HG03457 (cell line): ENCODE measurements around the gene ARMC5.
"Not testable (repeated sequence)": the region's sequence is repeated elsewhere in the genome, so short reads cannot be mapped to it uniquely, and the experiment has no call there.

Source experiments
- ATAC-seq: cut with Tn5 transposase; IDR thresholded peaks from one replicate; pipeline ENCODE4 v1.9.1; 2021; ENCODE audit warnings: moderate number of reproducible peaks; ENCODE audit not compliant: unreplicated experiment

ARMC5 gene

DNA sequence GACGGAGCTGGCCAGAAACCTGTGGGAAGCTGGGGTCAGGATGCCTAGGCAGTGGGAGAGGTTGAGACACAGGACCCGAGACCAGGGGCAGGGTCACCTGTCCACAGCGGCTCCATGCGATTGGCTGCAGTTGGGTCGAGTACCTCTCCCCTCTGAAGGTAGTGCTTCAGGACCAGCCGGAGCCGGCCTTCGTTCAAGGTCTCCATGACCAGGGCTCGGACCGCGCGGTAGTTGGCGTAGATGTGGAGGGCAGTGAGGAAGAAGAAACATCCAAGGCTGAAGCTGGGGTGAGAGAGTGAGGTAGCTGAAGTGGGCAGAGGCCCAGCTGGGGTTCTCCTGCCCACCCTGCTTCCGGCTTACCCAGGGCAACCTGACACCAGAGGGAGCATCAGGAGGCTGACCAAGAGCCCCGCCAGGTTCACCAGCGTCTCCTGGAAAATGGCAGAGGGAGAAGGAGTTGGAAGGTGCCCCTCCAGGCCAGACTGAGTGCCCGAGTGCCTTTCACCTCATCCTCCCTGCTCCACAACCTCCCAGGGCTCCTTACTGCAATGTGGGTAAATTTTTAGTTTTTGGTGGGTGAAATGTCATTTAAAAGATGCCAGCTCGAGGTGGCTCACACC is 34.3 kb downstream of the ARMC5 start:
- ATAC-seq = no peak

DNA sequence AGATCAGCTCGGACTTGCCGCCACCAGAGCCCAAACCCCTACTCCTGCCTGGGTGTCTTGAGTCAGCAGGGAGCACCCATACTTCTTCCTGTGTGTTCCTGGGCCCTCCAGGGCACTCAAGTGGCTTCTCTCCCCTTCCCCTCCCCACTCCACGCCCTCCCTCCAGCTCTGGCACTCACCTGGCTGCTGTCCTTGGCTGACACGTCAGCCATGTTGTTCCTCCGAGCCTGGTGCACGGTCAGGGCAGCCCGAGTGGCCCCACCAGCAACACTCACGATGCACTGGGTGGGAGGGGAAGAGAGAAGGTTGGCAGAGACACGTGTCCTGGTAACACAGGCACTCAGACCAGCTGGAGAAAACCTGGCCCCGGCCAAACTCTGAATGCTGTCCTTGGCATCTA is 37.4 kb downstream of the ARMC5 start:
- ATAC-seq = no peak

DNA sequence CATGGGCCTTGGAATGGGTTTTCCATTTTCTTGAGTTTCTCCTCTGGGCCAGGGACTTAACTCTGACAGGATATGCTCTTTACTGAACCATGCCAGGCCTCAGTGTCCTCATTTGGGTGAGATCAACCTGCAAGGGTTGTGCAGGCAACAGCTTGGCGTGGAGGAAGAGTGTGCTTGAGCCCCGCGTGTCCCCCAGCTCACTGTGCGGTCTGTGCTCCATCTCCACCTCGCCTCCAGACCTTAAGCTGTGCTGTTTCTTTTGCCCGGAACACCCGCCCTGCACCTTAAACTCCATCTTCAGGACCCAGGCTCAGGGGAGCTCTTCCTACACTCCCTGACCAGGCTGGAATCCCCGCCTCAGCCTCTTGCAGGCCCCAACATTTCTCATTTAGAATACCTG is 39.2 kb downstream of the ARMC5 start:
- ATAC-seq = no peak

DNA sequence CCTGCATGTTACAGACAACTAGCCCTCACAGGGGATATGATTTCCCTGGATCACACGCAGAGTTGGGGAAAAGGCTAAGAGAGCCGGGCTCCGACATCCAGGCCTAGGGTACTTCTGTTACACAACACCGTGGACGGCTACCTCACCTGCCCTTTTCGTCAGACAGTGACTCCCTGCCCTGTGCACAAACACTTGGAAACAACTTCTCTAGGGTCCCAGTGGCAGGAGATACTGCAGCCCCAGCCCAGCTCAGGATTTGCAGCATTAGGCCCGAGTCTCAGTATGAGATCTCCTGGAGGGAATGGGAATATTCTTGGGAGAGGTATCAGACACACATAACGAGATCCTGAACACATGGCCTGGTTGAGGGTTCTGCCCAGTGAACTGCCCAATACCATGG is 40.6 kb downstream of the ARMC5 start:
- no peak for ATAC-seq

DNA sequence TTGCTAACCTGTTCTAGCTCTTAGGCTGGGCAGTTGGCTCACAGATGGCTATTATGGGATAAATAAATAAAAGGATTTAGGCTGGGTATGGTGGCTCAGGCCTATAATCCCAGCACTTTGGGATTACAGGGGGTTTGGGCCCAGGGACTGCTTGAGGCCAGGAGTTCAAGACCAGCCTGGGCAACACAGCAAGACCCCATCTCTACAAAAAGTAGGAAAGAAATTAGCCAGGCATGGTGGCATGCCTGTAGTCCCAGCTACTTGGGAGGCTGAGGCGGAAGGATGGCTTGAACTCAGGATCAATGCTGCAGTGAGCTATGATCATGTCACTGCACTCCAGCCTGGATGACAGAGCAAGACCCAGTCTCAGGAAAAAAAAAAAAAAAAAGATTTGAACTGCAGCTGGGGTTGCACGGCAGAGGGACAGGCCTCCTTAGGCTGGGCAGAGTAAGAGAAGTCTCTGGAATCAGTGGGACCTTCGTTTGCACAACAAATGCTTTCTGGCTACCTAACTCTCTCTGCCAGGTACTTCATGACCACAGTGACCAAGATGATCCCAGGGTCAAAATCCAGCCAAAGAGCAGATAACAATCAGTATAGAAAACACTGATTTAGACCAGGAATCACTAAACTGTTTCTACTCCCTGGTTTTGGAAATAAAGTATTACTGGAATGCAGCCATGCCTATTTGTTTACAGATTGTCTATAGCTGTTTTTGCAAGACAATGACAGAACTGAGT is 42.1 kb downstream of the ARMC5 start:
- ATAC-seq = no peak

DNA sequence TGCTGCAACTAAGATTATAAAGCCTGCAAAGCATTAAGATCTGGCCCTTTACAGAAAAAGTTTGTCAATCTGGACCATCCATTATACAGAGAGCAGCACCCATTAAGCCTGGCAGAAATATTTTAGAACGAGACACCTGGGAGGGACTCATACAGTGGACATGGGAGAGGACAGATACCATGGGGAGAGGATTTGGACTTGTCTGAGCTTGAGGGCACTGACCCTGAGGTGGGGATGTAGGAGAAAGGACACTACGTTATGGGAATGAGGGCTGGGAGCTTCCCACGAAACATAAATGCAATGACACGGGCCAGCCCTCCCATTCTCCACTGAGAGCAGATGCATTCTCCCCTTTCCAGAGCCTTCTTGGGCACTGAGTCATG is 42.7 kb downstream of the ARMC5 start:
- no peak for ATAC-seq

DNA sequence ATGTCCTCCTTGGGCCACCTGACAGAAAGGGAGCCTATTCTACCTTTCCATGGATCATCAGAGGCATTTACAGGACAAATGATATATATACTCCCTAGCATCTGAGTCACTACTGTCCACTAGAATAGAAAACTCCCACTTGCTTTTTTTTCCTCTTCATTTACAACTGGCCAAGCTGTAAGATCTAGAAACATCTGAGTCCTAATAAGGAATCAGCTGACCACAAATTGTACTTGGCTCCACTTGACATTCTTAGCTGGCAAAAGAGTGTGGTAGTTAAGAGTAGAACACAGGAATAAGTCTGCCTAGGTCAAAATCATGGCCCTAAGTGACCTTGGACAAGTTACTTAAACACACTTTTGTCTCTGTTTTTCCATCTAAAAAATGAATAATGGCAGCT is 43.7 kb downstream of the ARMC5 start:
- ATAC-seq = no peak

DNA sequence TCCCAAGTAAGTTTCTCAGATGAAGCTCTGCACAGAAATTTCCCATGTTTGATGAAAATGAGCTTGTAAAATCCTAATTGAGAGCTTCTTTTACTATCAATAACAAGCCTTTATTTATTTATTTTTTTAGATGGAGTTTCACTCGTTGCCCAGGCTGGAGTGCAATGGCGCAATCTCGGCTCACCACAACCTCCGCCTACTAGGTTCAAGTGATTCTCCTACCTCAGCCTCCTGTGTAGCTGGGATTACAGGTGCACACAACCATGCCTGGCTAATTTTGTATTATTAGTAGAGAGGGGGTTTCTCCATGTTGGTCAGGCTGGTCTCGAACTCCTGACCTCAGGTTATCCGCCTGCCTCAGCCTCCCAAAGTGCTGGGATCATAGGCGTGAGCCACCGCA is 44.3 kb downstream of the ARMC5 start:
- not testable (repeated sequence) for ATAC-seq

DNA sequence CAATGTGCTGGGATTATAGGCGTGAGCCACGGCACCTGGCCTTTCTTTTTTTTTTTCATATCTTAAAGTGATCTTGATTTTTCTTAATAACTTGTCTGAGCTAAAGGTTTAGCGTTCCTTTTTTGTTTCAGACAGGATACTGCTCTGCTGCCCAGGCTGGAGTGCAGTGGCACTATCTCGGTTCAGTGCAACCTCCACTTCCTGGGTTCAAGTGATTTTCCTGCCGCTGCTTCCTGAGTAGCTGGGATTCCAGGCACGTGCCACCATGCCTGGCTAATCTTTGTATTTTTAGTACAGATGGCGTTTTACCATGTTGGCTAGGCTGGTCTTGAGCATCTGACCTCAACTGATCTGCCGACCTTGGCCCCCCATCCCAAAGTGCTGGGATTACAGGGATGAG is 44.9 kb downstream of the ARMC5 start:
- ATAC-seq = no peak

DNA sequence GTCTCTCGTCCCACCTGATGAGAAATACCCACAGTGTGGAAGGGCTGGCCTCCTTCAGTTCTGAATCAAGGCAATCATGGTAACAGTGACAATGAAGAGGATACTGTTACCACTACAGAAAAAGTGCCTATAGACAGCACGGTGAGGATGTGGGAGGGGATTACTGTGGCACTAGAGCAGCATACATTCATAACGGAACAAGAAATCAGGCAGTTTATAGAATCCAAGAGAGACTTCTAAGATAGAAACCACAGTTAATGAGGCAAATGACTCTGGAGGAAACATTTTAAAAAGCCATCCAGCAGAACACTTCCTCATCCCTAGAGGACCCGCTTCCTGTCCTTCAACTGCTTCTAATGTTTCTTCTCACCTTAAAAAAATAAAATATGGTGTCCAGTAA is 46.2 kb downstream of the ARMC5 start:
- ATAC-seq = no peak

DNA sequence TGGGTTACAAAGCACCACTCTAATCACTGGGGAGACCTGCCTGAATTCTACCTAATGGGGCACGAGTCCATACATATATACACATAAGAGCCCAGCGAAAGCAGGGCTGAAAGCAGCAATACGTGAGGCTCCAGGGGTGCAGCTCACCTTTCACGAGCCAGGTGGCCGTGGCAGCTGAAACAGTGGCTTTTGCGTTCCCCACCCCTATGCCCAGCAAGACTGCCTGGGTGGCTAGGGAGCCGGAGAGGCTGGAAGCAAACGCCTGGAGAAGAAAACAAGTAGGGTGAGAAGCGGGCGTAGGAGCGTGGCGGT is 48.3 kb downstream of the ARMC5 start:
- ATAC-seq = no peak

DNA sequence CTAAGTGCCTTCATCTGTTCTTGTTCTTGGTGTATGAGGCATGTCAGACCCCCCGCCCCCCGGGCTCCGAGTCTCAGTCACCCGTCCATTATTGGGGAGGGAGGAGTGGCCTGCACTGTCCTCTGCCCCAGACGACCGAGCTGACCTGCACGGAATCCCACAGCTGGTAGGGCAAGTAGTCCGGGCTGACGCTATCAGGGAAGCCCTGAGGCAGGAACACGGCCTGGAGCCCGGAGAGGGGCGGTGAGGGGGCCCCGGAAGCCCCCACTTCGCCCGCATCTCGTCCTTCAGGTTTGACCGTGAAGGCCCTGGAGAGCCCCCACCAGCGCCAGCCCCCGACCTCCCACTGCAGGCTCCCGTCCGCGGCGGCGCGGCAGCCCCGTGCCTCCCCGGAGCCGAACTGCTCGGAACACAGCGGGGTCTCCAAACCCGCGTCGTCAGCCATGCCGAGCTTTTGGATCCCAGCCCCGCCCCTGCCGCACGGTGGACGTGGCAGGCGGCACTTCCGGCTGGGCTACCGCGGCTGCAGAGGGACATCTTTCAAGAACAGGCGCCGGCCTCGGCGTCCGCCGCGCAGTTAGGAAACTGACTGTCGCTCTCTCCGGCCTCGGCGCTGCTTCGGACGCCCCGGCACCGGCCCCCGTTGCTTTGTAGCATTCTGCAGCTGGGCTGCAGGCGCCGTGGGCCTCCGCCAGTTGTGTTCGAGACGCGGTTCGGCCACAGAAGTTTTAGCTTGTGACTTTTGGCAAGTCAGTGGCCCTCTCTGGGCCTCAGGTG is 48.8 kb downstream of the ARMC5 start, which contains the start of gene RUSF1:
Gene RUSF1, minus strand, starts transcription at position 463 of the 777 bp plus-strand sequence. Its CDS starts 18 bp downstream, at position 445.
- peak; percentile 84 for ATAC-seq

DNA sequence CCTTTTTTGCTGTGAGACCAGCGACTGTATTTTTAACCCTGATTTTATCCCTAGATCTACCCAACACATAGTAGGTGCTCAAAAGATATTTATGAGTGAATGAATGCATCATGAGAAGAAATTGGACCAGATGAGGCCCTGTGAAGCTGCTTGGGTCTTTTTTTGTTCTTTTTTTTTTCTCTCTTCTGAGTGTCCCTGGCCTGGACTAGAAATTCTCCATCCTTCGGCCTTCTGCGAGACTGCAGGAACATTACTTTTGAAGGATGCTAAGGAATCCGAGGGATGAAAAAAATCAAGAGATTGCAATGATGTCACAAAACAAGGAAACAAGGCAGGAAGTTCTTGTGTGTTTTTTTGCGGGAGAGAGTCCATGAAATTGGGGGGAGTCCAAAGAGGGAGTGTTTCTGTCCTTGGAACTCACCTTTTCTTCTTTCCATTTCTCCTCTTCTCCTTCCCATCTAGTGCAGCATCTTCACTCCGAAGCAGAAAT is 49.5 kb downstream of the ARMC5 start:
- ATAC-seq = no peak

DNA sequence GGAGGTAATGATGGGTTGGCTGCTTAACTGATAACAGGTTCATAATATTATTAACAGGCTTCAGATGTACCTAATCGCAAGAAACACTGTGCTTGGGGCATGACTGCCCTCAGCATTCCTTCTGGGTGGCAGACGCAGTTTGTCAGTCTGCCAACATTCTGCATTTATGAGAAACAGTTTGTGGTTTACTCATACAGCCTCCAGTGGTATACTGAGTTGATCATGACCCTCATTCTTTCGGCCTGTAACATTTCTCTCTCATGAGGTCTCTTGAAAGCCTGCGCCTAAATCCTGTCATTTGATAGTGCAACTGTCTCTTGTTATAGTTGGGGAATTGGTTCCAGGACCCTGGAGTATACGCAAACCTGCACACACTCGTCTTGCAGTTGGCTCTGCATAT is 53.8 kb downstream of the ARMC5 start:
- no peak for ATAC-seq

DNA sequence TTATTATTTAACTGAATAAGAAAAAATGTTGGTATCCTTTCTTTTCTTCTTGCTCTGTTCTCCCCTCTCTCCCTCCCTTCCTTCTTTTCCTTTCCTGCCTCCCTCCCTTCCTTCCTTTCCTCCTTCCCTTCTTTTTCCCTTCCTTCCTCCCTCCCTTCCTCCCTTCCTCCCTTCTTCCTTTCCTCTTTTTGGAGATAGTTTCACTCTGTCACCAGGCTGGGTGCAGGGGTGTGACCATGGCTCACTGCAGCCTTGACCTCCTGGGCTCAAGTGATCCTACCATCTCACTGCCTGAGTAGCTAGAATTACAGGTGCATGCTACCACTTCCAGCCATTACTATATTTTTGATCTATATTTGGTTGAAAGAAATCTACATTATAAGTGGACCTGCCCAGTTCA is 54.6 kb downstream of the ARMC5 start:
- no peak for ATAC-seq
